HT-29 (cell line): ENCODE measurements around the gene RTL9. TPM values are rescaled to one million over a fixed set of nuclear protein-coding genes. Genes with fewer than 3 reads are reported as not detected.
A peak's percentile ranks its signal among the peaks of the same experiment; 100 is the strongest.
"Not testable (repeated sequence)": the region's sequence is repeated elsewhere in the genome, so short reads cannot be mapped to it uniquely, and the experiment has no call there.

Experiments used
- DNase-seq: peaks from one replicate; pipeline ENCODE4 v3.0.0-alpha.2; 2015; ENCODE audit warnings: low spot score
- small RNA-seq: library from RNA; depleted of rRNA; stranded (forward); fragments of <200 nt; gene quantifications from one replicate; pipeline ENCODE3, GENCODE V24; 2014
- total RNA-seq: library from RNA; depleted of rRNA; stranded (reverse); fragments of >200 nt; shearing (Covaris generic); gene quantifications from 2 replicates; pipeline ENCODE4 v1.2.3, GENCODE V29; 2014; rRNA removed

RTL9 gene
- total RNA-seq, 1 experiment from 2014 or later, result 0.03 TPM

GRCh38 chrX:110406250-110406649, 47.6 kb downstream of the RTL9 start:
- DNase-seq, result not testable (repeated sequence)

DNA sequence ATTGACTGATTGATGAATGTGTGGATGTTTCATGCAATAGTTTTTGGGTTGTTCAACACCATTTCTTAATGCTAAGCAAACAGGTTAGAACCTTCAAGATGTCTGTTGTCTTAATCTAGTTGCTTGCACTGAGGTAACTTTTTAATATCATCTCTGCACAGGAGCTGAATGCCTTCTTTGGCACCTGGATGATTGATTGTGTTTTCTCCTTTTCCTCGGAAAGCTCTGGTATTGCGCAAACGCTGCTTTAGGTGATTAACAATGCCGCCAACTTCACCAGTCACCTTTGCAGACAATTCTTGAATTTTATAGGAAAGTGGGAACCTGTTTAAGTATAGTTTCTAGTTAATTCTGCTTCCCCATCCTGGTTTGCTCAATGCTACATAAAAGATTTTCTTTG, 48.2 kb downstream of the RTL9 start:
- no peak for DNase-seq

- DNase-seq, result peak; percentile 86
Observed at GRCh38 chrX:110407910-110408545, 49.4 kb downstream of the RTL9 start.

Small RNA genes within 50 kb of the gene (small RNA-seq; reads per million reads assigned to genes)
- gene GNG5P2, result not detected

Other genes with a start within 250 kb of the RTL9 start
- 12.8 and 13.2 TPM in 2 replicates for gene AMMECR1, start 40.8 kb upstream of the RTL9 start, total RNA-seq